IMR-90 (cell line): ENCODE results near the gene ATP6V1E1. TPM values are rescaled to one million over a fixed set of nuclear protein-coding genes. Genes with fewer than 3 reads are reported as not detected.

Source experiments
- ATAC-seq: fragments of 200-7000 bp; cut with Tn5 transposase; 2 replicates; pipeline ENCODE4 v1.9.1; 2020; ENCODE audit warnings: low read depth, mild to moderate bottlenecking, moderate library complexity
- BruUV-seq: library from RNA; stranded (reverse); fragments of 400-500 nt; replicated peaks from 2 replicates; lab custom pipeline; 2021; lab: Mats Ljungman, UMichigan
- CTCF ChIA-PET: fragments of 300-600 bp; formaldehyde crosslinking; extraction: SDS; loops from one replicate; lab custom pipeline; 2021; ENCODE audit warnings: antibody characterized with exemption; lab: Yijun Ruan, JAX
- POLR2A ChIA-PET: fragments of 300-600 bp; sonication (Branson Sonifier 250); formaldehyde crosslinking; loops from one replicate; lab custom pipeline; 2022; ENCODE audit warnings: antibody characterized with exemption; ENCODE audit not compliant: unreplicated experiment; lab: Charles Lee
- DNase-seq: peaks from one replicate; pipeline ENCODE4 v3.0.0; 2013
- H2AFZ ChIP-seq: replicated peaks from 2 replicates; pipeline ENCODE3; 2013; ENCODE audit warnings: low read length, mild to moderate bottlenecking; ENCODE audit not compliant: poor library complexity
- H2AK5ac ChIP-seq: 2 replicates; pipeline ENCODE4 v1.6.1; 2013; ENCODE audit warnings: low read depth, low read length, inconsistent platforms
- H2AK9ac ChIP-seq: replicated peaks from 2 replicates; pipeline ENCODE3; 2013; ENCODE audit warnings: mild to moderate bottlenecking, low read depth, low read length, moderate library complexity; ENCODE audit not compliant: poor library complexity
- H2BK120ac ChIP-seq: 2 replicates; pipeline ENCODE4 v1.6.1; 2013; ENCODE audit warnings: low read depth, low read length, inconsistent platforms
- H2BK15ac ChIP-seq: 3 replicates; pipeline ENCODE4 v1.6.1; 2013; ENCODE audit warnings: low read depth, low read length, inconsistent platforms
- H2BK20ac ChIP-seq: 2 replicates; pipeline ENCODE4 v1.6.1; 2013; ENCODE audit warnings: low read depth, mild to moderate bottlenecking, inconsistent platforms, low read length, moderate library complexity
- H2BK5ac ChIP-seq: 2 replicates; pipeline ENCODE4 v1.6.1; 2013; ENCODE audit warnings: mild to moderate bottlenecking, low read depth, low read length, inconsistent platforms; ENCODE audit not compliant: poor library complexity, severe bottlenecking
- H3K14ac ChIP-seq: replicated peaks from 2 replicates; pipeline ENCODE4 v1.6.1; 2013; ENCODE audit warnings: low read depth, low read length, inconsistent platforms
- H3K18ac ChIP-seq: 2 replicates; pipeline ENCODE4 v1.6.1; 2013; ENCODE audit warnings: low read depth, low read length, control low read depth
- H3K23ac ChIP-seq: 2 replicates; pipeline ENCODE4 v1.6.1; 2013; ENCODE audit warnings: low read depth, low read length, inconsistent platforms
- H3K27ac ChIP-seq: 2 replicates; pipeline ENCODE4 v1.5.1; 2013; ENCODE audit warnings: mild to moderate bottlenecking, control low read depth, low read length; ENCODE audit not compliant: insufficient read depth
- H3K27me3 ChIP-seq: 2 replicates; pipeline ENCODE4 v1.6.1; 2013; ENCODE audit warnings: low read length; ENCODE audit not compliant: control insufficient read depth, insufficient read depth
- H3K36me3 ChIP-seq: 2 replicates; pipeline ENCODE4 v1.6.1; 2013; ENCODE audit warnings: low read length, mixed read lengths; ENCODE audit not compliant: control insufficient read depth, insufficient read depth
- H3K4ac ChIP-seq: 2 replicates; pipeline ENCODE4 v1.6.1; 2013; ENCODE audit warnings: low read depth, low read length, inconsistent platforms
- H3K4me1 ChIP-seq: 2 replicates; pipeline ENCODE4 v1.6.1; 2013; ENCODE audit warnings: low read length, mixed read lengths; ENCODE audit not compliant: control insufficient read depth, insufficient read depth
- H3K4me2 ChIP-seq: 2 replicates; pipeline ENCODE4 v1.6.1; 2013; ENCODE audit warnings: low read depth, mild to moderate bottlenecking, control low read depth, low read length, moderate library complexity
- H3K4me3 ChIP-seq: 2 replicates; pipeline ENCODE4 v1.5.1; 2013; ENCODE audit warnings: low read depth, mild to moderate bottlenecking, control low read depth, low read length, moderate library complexity; ENCODE audit not compliant: insufficient read depth
- H3K56ac ChIP-seq: 2 replicates; pipeline ENCODE4 v1.6.1; 2013; ENCODE audit warnings: low read length, inconsistent platforms; ENCODE audit not compliant: insufficient read depth; ENCODE audit errors: extremely low read depth
- H3K79me1 ChIP-seq, 2 experiments: 2 replicates each; pipeline ENCODE4 v1.6.1; 2013; ENCODE audit warnings: low read length in 2 of 2, inconsistent platforms in 1 of 2, low read depth in 1 of 2
- H3K9ac ChIP-seq: 2 replicates; pipeline ENCODE4 v1.6.1; 2013; ENCODE audit warnings: low read depth, low read length, control low read depth
- H3K9me1 ChIP-seq: 2 replicates; pipeline ENCODE4 v1.6.1; 2013; ENCODE audit warnings: low read length, inconsistent platforms; ENCODE audit not compliant: insufficient read depth
- H3K9me3 ChIP-seq: 2 replicates; pipeline ENCODE4 v1.6.1; 2013; ENCODE audit warnings: low read length; ENCODE audit not compliant: control insufficient read depth, insufficient read depth
- H4K20me1 ChIP-seq: 2 replicates; pipeline ENCODE4 v1.6.1; 2013; ENCODE audit warnings: low read length, inconsistent platforms; ENCODE audit not compliant: insufficient read depth
- H4K5ac ChIP-seq: 2 replicates; pipeline ENCODE4 v1.6.1; 2013; ENCODE audit warnings: mild to moderate bottlenecking, low read depth, low read length, control low read depth
- H4K8ac ChIP-seq, 2 experiments: 2 replicates each; pipeline ENCODE4 v1.6.1; 2013; ENCODE audit warnings: low read depth in 2 of 2, low read length in 2 of 2, control low read depth in 1 of 2, inconsistent platforms in 1 of 2
- H4K91ac ChIP-seq: 2 replicates; pipeline ENCODE4 v1.6.1; 2013; ENCODE audit warnings: low read depth, low read length, inconsistent platforms; ENCODE audit not compliant: insufficient read depth
- BHLHE40 ChIP-seq: fragments of 150-350 bp; IDR thresholded peaks from 2 replicates; pipeline ENCODE4 v1.6.1; 2016; ENCODE audit warnings: mild to moderate bottlenecking, low read depth, low read length
- CEBPB ChIP-seq: IDR thresholded peaks from 2 replicates; pipeline ENCODE4 v1.6.1; 2012; ENCODE audit warnings: low read depth, low read length, improper control_type of control experiment
- CHD1 ChIP-seq: IDR thresholded peaks from 2 replicates; pipeline ENCODE4 v1.6.1; 2012; ENCODE audit warnings: low read depth, low read length, improper control_type of control experiment
- FOS ChIP-seq: fragments of 150-350 bp; IDR thresholded peaks from 2 replicates; pipeline ENCODE4 v1.6.1; 2016; ENCODE audit warnings: low read depth, low read length
- MAFK ChIP-seq: IDR thresholded peaks from 2 replicates; pipeline ENCODE4 v1.6.1; 2012; ENCODE audit warnings: low read depth, low read length, improper control_type of control experiment
- MAZ ChIP-seq: IDR thresholded peaks from 2 replicates; pipeline ENCODE4 v1.6.1; 2012; ENCODE audit warnings: low read depth, mild to moderate bottlenecking, low read length, improper control_type of control experiment, moderate library complexity, borderline replicate concordance
- MXI1 ChIP-seq: IDR thresholded peaks from 2 replicates; pipeline ENCODE4 v1.6.1; 2012; ENCODE audit warnings: low read depth, mild to moderate bottlenecking, low read length, moderate library complexity, borderline replicate concordance
- NFE2L2 ChIP-seq: fragments of 150-350 bp; IDR thresholded peaks from 2 replicates; pipeline ENCODE4 v1.6.1; 2016; ENCODE audit warnings: low read depth, mild to moderate bottlenecking, low read length
- POLR2A ChIP-seq: IDR thresholded peaks from 2 replicates; pipeline ENCODE4 v1.6.1; 2012; ENCODE audit warnings: mild to moderate bottlenecking, low read depth, low read length
- RAD21 ChIP-seq: IDR thresholded peaks from 2 replicates; pipeline ENCODE4 v1.6.1; 2012; ENCODE audit warnings: low read length, improper control_type of control experiment
- RCOR1 ChIP-seq: IDR thresholded peaks from 2 replicates; pipeline ENCODE4 v1.6.1; 2012; ENCODE audit warnings: mild to moderate bottlenecking, low read length, improper control_type of control experiment; ENCODE audit not compliant: insufficient replicate concordance
- RFX5 ChIP-seq: IDR thresholded peaks from 2 replicates; pipeline ENCODE4 v1.8.0; 2012; ENCODE audit warnings: low read depth, mild to moderate bottlenecking, low read length, moderate library complexity
- SMC3 ChIP-seq: fragments of 150-350 bp; IDR thresholded peaks from 2 replicates; pipeline ENCODE4 v1.6.1; 2016; ENCODE audit warnings: low read depth, mild to moderate bottlenecking, antibody characterized with exemption, low read length, moderate library complexity
- WGBS, 2 experiments: methylation state at CpG; one replicate each; pipeline versions ENCODE4 v1.1.5 to v1.1.7; 2013; ENCODE audit warnings: missing lambda C conversion rate in 2 of 2; ENCODE audit not compliant: insufficient read length in 1 of 2; ENCODE audit errors: extremely low coverage in 2 of 2; 5-methylcytosine and 5-hydroxymethylcytosine counted together
- dilution Hi-C: fragments of 300-500 bp; cut with HindIII; formaldehyde crosslinking; loops from one replicate; pipeline ENCODE4 v1.14.3; 2018; ENCODE audit warnings: low sequenced_read_pairs; ENCODE audit not compliant: unreplicated experiment
- in situ Hi-C: fragments of 300-500 bp; cut with MboI; formaldehyde crosslinking; loops from 3 replicates; pipeline ENCODE4 v1.14.3; 2019; ENCODE audit warnings: low sequenced_read_pairs, inconsistent platforms, mixed read lengths
- intact Hi-C: fragments of 100-400 bp; cut with micrococcal nuclease; formaldehyde crosslinking; loops from 2 replicates; pipeline ENCODE4 v1.10.0; 2022
- polyA plus RNA-seq, 3 experiments: library from polyadenylated mRNA; depleted of rRNA; stranded (reverse); fragments of >200 nt; gene quantifications; 2 replicates each; pipeline ENCODE4 v1.2.3, GENCODE V29; 2012; ENCODE audit warnings: low replicate concordance in 1 of 3
- total RNA-seq: library from RNA; depleted of rRNA; stranded (reverse); fragments of >200 nt; gene quantifications from 2 replicates; pipeline ENCODE4 v1.2.3, GENCODE V29; 2012
- TF ChIP-seq, protein P1 (sequence below): conservative IDR thresholded peaks from 2 replicates; pipeline ENCODE4 v1.5.1; 2012; ENCODE audit warnings: mild to moderate bottlenecking, low read depth, low read length, improper control_type of control experiment
- TF ChIP-seq, protein P2 (sequence below): fragments of 150-350 bp; IDR thresholded peaks from 2 replicates; pipeline ENCODE4 v1.6.1; 2017; ENCODE audit warnings: mild to moderate bottlenecking, antibody characterized with exemption, low read length, low read depth
- TF ChIP-seq, protein P3 (sequence below): fragments of 150-350 bp; IDR thresholded peaks from 2 replicates; pipeline ENCODE4 v1.6.1; 2016; ENCODE audit warnings: low read depth, mild to moderate bottlenecking, low read length, moderate library complexity, borderline replicate concordance

The ATP6V1E1 gene
- total and polyA plus RNA-seq, 2 of the 4 experiments (the other 2 are of a cell fraction): 144 to 148 TPM

DNA sequence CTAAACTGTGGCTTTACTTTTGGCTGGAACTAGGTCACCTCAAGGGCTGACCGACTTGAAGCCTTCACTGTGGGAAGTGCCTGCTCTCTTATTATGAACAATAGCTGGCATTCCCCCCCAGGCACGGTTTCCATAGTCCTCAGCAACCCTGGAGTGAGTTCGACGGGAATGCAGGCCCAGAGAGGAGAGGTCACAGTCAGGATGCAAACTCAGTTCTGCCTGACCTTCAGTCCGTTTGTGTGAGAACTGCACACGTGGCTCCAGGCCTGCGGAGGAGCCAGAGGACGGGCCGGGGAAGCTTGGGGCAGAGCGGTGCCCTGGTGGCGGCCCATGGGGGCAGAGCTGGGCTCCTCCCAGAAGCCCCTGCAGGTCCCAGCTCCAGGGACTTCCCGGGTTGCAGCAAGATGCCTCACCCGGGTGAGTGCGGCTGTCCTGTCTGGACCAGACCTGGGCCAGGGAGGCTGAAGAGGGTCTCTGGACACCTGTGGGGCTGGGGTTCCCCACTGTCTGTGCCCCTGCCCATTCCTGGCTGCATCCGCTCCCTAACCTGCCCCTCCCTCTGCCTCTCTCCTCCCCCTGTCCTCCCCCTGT, 48.0 kb downstream of the ATP6V1E1 start:
- no peak overlapping the region for H2AK5ac ChIP-seq
- CTCF ChIA-PET: no interaction called here
- H3K18ac ChIP-seq: no peak overlapping the region
- no peak overlapping the region for H2BK15ac ChIP-seq
- H4K5ac ChIP-seq: no peak overlapping the region
- DNase-seq (no peak), ATAC-seq (no peak)
- no peaks in the 10 kb centered on the region; the same call in 1 of the 2 replicates for H3K9me1 ChIP-seq
- no peak overlapping the region for H3K23ac ChIP-seq
- H4K20me1 ChIP-seq: no peaks in the 10 kb centered on the region
- H2AFZ ChIP-seq: peak overlapping the region; percentile 33
- H2BK5ac ChIP-seq: no peak overlapping the region
- H3K4ac ChIP-seq: no peak overlapping the region
- H3K79me1 ChIP-seq: no peaks in the 10 kb centered on the region
- no peak overlapping the region for H3K9ac ChIP-seq
- H3K9me3 ChIP-seq: no peaks in the 10 kb centered on the region
- H2BK120ac ChIP-seq: no peak overlapping the region
- no peak overlapping the region for H2AK9ac ChIP-seq
- no peak overlapping the region for H3K4me3 ChIP-seq
- intact Hi-C loops: no loop called here
- no peak overlapping the region for H4K91ac ChIP-seq
- H3K27ac ChIP-seq: no peak overlapping the region
- BruUV-seq: no TSS peak
- H3K14ac ChIP-seq: no peak overlapping the region
- H3K36me3 ChIP-seq: no peaks in the 10 kb centered on the region
- no peaks in the 10 kb centered on the region for H3K27me3 ChIP-seq
- in situ Hi-C loops: no loop called here
- no peak for TF ChIP-seq FOS
- TF ChIP-seq, protein P1, sequence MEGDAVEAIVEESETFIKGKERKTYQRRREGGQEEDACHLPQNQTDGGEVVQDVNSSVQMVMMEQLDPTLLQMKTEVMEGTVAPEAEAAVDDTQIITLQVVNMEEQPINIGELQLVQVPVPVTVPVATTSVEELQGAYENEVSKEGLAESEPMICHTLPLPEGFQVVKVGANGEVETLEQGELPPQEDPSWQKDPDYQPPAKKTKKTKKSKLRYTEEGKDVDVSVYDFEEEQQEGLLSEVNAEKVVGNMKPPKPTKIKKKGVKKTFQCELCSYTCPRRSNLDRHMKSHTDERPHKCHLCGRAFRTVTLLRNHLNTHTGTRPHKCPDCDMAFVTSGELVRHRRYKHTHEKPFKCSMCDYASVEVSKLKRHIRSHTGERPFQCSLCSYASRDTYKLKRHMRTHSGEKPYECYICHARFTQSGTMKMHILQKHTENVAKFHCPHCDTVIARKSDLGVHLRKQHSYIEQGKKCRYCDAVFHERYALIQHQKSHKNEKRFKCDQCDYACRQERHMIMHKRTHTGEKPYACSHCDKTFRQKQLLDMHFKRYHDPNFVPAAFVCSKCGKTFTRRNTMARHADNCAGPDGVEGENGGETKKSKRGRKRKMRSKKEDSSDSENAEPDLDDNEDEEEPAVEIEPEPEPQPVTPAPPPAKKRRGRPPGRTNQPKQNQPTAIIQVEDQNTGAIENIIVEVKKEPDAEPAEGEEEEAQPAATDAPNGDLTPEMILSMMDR: no peak
- TF ChIP-seq, protein P2, sequence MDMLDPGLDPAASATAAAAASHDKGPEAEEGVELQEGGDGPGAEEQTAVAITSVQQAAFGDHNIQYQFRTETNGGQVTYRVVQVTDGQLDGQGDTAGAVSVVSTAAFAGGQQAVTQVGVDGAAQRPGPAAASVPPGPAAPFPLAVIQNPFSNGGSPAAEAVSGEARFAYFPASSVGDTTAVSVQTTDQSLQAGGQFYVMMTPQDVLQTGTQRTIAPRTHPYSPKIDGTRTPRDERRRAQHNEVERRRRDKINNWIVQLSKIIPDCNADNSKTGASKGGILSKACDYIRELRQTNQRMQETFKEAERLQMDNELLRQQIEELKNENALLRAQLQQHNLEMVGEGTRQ: no peak
- TF ChIP-seq POLR2A: no peak
- TF ChIP-seq MAZ: no peak
- TF ChIP-seq RFX5: no peak
- no peak for TF ChIP-seq RCOR1
- TF ChIP-seq MXI1: no peak
- TF ChIP-seq SMC3: no peak
- no peak for TF ChIP-seq BHLHE40
- TF ChIP-seq CHD1: no peak
- no peak for TF ChIP-seq RAD21
- TF ChIP-seq, protein P3, sequence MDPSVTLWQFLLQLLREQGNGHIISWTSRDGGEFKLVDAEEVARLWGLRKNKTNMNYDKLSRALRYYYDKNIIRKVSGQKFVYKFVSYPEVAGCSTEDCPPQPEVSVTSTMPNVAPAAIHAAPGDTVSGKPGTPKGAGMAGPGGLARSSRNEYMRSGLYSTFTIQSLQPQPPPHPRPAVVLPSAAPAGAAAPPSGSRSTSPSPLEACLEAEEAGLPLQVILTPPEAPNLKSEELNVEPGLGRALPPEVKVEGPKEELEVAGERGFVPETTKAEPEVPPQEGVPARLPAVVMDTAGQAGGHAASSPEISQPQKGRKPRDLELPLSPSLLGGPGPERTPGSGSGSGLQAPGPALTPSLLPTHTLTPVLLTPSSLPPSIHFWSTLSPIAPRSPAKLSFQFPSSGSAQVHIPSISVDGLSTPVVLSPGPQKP: no peak
- TF ChIP-seq NFE2L2: no peak
- TF ChIP-seq MAFK: no peak
- no peak for TF ChIP-seq CEBPB
- no peak overlapping the region for H2BK20ac ChIP-seq
- no peak overlapping the region for H3K4me2 ChIP-seq
- no peak overlapping the region for H4K8ac ChIP-seq
- 0 out of 2 replicates have a peak, but pooled peaks cover 2% of the 10 kb centered on the region for H3K4me1 ChIP-seq
- no peak overlapping the region for H3K56ac ChIP-seq
- dilution Hi-C loops: no loop called here
- WGBS, 2 experiments: 13% methylated on average over 3 of the region's 15 CpGs; no CpG with 5 or more reads in 1 of the 2 experiments
- POLR2A ChIA-PET: no interaction called here
